ENCODE results near the gene ZNF608.

DNA sequence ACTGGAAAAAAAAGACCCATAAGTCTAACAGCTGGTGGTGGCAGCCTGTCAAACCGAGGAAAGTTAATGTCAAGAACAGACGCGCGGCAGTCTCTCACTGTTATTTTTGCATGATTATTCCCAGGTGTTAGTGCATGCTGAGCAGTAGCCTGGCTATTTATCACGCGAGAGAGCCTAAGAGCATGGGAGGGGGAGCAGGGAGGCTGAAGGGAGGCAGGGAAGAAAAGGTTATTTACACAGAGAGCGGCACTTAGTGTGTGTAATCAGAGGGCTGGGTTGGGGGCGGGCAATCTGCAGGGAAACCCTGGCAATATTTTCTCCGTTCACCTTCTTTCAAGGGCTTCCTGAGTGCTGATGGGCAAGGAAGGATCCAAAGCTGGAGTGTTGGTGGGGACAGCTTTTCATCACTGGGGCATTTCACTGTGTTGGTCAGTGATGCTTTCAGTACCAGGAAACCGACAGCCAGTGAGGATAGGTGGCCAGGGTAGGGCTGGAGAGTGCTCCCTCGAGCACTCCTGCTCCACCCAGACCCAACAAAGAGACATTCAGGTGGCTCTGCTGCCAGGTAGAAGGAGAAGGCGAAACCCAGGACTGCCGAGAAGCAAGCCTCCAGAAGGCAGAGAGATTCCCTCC is 39.6 kb downstream of the ZNF608 start:
- TF ChIP-seq POLR2AphosphoS5 (IDR thresholded peaks at IDR 0.05; ENCODE audit: low read depth) = no peak
- no peak for TF ChIP-seq EZH2 (IDR thresholded peaks at IDR 0.05; ENCODE audit: low read depth, unreplicated experiment)
- TF ChIP-seq, protein P1, sequence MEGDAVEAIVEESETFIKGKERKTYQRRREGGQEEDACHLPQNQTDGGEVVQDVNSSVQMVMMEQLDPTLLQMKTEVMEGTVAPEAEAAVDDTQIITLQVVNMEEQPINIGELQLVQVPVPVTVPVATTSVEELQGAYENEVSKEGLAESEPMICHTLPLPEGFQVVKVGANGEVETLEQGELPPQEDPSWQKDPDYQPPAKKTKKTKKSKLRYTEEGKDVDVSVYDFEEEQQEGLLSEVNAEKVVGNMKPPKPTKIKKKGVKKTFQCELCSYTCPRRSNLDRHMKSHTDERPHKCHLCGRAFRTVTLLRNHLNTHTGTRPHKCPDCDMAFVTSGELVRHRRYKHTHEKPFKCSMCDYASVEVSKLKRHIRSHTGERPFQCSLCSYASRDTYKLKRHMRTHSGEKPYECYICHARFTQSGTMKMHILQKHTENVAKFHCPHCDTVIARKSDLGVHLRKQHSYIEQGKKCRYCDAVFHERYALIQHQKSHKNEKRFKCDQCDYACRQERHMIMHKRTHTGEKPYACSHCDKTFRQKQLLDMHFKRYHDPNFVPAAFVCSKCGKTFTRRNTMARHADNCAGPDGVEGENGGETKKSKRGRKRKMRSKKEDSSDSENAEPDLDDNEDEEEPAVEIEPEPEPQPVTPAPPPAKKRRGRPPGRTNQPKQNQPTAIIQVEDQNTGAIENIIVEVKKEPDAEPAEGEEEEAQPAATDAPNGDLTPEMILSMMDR (conservative IDR thresholded peaks at IDR 0.05; ENCODE audit: low read depth in 2 of 2) = no peak
- no peak for TF ChIP-seq CREB1 (CRISPR knock-in tag; IDR thresholded peaks at IDR 0.05; ENCODE audit: low read depth)
- TF ChIP-seq JUNB (IDR thresholded peaks at IDR 0.05; ENCODE audit: unreplicated experiment) = no peak
- TF ChIP-seq, protein P2, sequence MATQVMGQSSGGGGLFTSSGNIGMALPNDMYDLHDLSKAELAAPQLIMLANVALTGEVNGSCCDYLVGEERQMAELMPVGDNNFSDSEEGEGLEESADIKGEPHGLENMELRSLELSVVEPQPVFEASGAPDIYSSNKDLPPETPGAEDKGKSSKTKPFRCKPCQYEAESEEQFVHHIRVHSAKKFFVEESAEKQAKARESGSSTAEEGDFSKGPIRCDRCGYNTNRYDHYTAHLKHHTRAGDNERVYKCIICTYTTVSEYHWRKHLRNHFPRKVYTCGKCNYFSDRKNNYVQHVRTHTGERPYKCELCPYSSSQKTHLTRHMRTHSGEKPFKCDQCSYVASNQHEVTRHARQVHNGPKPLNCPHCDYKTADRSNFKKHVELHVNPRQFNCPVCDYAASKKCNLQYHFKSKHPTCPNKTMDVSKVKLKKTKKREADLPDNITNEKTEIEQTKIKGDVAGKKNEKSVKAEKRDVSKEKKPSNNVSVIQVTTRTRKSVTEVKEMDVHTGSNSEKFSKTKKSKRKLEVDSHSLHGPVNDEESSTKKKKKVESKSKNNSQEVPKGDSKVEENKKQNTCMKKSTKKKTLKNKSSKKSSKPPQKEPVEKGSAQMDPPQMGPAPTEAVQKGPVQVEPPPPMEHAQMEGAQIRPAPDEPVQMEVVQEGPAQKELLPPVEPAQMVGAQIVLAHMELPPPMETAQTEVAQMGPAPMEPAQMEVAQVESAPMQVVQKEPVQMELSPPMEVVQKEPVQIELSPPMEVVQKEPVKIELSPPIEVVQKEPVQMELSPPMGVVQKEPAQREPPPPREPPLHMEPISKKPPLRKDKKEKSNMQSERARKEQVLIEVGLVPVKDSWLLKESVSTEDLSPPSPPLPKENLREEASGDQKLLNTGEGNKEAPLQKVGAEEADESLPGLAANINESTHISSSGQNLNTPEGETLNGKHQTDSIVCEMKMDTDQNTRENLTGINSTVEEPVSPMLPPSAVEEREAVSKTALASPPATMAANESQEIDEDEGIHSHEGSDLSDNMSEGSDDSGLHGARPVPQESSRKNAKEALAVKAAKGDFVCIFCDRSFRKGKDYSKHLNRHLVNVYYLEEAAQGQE (IDR thresholded peaks at IDR 0.05; ENCODE audit: unreplicated experiment) = no peak
- TF ChIP-seq STAT1 (IDR thresholded peaks at IDR 0.05; ENCODE audit: unreplicated experiment) = no peak
- TF ChIP-seq EZH2phosphoT487 (IDR thresholded peaks at IDR 0.05; ENCODE audit: unreplicated experiment) = no peak

Data from GM23338 (cell line).